ENCODE results near the gene TMEM190. TPM values are rescaled to one million over a fixed set of nuclear protein-coding genes. Genes with fewer than 3 reads are reported as not detected.

TMEM190 gene
- total and polyA plus RNA-seq, 2 of the 8 experiments (the other 6 are each of a cell fraction or from before 2014, with no cell fraction given) = 1.6 TPM; not detected in 1

DNA sequence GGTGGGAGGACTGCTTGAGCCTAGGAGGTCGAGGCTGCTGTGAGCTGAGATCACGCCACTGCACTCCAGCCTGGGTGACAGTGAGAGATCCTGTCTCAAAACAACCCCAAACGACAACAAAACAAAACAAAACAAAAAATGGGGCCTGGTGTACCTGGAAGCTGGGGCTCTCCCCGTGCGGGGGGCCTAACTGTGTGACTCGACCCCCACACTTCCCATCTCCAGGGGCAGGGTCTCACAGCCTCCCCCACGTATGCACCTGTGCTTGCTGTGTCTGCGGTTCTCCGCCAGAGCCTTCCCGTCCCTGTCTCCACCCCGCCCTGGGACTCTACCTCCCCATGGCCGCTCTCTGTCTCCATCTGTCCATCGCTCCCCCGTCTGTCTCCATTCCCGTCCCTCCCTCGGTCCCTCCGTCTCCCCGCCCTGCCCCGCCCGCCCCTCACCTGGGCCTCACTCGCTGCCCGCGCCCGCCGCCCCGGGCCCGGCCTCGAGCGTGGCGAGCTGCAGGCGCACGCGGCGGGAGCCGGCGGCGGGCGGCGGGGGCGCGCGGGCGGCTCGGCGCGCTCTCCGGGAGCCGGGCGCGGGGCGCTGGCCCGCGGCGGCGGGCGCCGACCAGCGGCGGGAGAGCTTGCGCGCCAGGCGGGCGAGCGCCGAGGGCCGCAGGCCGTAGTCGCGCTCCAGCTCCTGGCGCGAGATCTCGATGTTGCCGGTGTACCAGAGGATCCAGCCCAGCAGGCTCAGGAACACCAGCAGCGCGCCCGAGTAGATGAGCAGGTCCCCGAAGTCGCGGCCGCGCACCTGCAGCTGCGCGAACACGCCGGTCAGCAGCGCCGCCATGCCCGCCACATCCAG, 6.9 kb downstream of the TMEM190 start (continued):
- TF ChIP-seq SIN3A (conservative IDR thresholded peaks at IDR 0.05 in 1 of 2, IDR thresholded peaks at IDR 0.05 in 1 of 2; ENCODE audit: low read depth in 1 of 2, low read length in 2 of 2) = no peak
- peak in 1 of 2 experiments; percentile 26; a peak in 1 of 3 replicates for TF ChIP-seq POLR2A (IDR thresholded peaks at IDR 0.05; ENCODE audit: control extremely low read depth in 1 of 2, low read depth in 2 of 2, low read length in 2 of 2)
- peak; percentile 48 for TF ChIP-seq CHD2 (IDR thresholded peaks at IDR 0.05; ENCODE audit: low read length)
- TF ChIP-seq MAFK (IDR thresholded peaks at IDR 0.05; ENCODE audit: low read depth, low read length) = no peak
- TF ChIP-seq, protein P1, sequence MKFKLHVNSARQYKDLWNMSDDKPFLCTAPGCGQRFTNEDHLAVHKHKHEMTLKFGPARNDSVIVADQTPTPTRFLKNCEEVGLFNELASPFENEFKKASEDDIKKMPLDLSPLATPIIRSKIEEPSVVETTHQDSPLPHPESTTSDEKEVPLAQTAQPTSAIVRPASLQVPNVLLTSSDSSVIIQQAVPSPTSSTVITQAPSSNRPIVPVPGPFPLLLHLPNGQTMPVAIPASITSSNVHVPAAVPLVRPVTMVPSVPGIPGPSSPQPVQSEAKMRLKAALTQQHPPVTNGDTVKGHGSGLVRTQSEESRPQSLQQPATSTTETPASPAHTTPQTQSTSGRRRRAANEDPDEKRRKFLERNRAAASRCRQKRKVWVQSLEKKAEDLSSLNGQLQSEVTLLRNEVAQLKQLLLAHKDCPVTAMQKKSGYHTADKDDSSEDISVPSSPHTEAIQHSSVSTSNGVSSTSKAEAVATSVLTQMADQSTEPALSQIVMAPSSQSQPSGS (IDR thresholded peaks at IDR 0.05; ENCODE audit: low read length) = no peak
- no peak for TF ChIP-seq SP1 (IDR thresholded peaks at IDR 0.05; ENCODE audit: low read depth, low read length)
- TF ChIP-seq, protein P2, sequence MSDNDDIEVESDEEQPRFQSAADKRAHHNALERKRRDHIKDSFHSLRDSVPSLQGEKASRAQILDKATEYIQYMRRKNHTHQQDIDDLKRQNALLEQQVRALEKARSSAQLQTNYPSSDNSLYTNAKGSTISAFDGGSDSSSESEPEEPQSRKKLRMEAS (IDR thresholded peaks at IDR 0.05) = peak; percentile 52; the same call in 1 of the 2 replicates
- peak; percentile 16 for TF ChIP-seq KDM4A (IDR thresholded peaks at IDR 0.05; ENCODE audit: low read depth, low read length, severe bottlenecking)
- peak; percentile 21; the same call in 1 of the 2 replicates for TF ChIP-seq CREB1 (IDR thresholded peaks at IDR 0.05)
- TF ChIP-seq, protein P3, sequence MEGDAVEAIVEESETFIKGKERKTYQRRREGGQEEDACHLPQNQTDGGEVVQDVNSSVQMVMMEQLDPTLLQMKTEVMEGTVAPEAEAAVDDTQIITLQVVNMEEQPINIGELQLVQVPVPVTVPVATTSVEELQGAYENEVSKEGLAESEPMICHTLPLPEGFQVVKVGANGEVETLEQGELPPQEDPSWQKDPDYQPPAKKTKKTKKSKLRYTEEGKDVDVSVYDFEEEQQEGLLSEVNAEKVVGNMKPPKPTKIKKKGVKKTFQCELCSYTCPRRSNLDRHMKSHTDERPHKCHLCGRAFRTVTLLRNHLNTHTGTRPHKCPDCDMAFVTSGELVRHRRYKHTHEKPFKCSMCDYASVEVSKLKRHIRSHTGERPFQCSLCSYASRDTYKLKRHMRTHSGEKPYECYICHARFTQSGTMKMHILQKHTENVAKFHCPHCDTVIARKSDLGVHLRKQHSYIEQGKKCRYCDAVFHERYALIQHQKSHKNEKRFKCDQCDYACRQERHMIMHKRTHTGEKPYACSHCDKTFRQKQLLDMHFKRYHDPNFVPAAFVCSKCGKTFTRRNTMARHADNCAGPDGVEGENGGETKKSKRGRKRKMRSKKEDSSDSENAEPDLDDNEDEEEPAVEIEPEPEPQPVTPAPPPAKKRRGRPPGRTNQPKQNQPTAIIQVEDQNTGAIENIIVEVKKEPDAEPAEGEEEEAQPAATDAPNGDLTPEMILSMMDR (IDR thresholded peaks at IDR 0.05; ENCODE audit: control extremely low read depth in 1 of 3, insufficient read depth in 1 of 3, low read depth in 1 of 3, low read length in 3 of 3) = peak in 1 of 3 experiments; percentile 18; a peak in 1 of 4 replicates
- no peak for TF ChIP-seq TCF12 (IDR thresholded peaks at IDR 0.05; ENCODE audit: low read depth, low read length)
- no peak for TF ChIP-seq EGR1 (IDR thresholded peaks at IDR 0.05; ENCODE audit: borderline replicate concordance, low read depth, low read length)
